Stimulated activated CD4-positive, alpha-beta T cell treated with anti-CD3 and anti-CD28 coated beads, Interleukin-4, amount 100 ng/mL, for 1 hour (primary cell): Measurements from ENCODE around the gene PC.
"Not testable (repeated sequence)": the region's sequence is repeated elsewhere in the genome, so short reads cannot be mapped to it uniquely, and the experiment has no call there.

ENCODE experiments used
- DNase-seq: peaks from one replicate; pipeline ENCODE4 v3.0.0-alpha.2; 2020

The PC gene, protein sequence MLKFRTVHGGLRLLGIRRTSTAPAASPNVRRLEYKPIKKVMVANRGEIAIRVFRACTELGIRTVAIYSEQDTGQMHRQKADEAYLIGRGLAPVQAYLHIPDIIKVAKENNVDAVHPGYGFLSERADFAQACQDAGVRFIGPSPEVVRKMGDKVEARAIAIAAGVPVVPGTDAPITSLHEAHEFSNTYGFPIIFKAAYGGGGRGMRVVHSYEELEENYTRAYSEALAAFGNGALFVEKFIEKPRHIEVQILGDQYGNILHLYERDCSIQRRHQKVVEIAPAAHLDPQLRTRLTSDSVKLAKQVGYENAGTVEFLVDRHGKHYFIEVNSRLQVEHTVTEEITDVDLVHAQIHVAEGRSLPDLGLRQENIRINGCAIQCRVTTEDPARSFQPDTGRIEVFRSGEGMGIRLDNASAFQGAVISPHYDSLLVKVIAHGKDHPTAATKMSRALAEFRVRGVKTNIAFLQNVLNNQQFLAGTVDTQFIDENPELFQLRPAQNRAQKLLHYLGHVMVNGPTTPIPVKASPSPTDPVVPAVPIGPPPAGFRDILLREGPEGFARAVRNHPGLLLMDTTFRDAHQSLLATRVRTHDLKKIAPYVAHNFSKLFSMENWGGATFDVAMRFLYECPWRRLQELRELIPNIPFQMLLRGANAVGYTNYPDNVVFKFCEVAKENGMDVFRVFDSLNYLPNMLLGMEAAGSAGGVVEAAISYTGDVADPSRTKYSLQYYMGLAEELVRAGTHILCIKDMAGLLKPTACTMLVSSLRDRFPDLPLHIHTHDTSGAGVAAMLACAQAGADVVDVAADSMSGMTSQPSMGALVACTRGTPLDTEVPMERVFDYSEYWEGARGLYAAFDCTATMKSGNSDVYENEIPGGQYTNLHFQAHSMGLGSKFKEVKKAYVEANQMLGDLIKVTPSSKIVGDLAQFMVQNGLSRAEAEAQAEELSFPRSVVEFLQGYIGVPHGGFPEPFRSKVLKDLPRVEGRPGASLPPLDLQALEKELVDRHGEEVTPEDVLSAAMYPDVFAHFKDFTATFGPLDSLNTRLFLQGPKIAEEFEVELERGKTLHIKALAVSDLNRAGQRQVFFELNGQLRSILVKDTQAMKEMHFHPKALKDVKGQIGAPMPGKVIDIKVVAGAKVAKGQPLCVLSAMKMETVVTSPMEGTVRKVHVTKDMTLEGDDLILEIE

DNA sequence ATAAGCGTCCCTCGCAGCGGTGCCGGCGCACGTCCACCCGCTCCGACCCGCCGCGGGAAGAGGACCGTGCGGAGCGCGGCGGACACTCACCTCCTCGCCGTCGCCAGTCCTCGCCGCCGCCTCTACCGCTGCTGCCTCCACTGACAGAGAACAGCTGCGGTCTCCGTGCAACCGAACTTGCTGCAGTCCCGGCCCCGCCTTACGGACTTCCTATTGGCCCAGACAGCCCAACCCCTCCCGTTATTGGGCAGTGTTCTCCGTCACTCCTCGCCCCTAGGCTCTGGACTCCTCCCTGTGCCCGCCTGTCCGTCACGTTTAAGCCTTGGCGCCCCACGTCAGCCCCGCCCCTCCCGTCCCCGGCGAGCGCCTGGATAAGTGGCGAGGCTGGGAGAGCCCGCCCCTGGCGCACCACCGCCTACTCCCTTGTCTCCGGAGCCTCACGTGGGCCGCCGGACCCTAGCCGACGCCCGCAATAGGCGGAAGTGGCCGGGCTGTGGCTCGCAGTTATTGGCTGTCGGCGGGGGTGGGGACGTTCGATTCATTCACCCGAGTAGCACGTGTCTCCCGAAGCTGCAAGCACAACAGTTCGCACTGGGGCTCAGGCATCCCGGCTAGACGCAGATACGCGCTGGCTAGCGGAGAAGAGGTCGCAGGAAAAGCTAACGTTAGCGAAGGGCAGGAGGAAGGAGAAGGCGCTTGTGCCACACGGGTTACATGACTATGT lies at the start of gene PC:
Gene PC, minus strand, starts transcription at position 152 of the 724 bp plus-strand sequence. CDS start 86,224 bp downstream, outside the sequence.
- peak; percentile 96 for DNase-seq

DNA sequence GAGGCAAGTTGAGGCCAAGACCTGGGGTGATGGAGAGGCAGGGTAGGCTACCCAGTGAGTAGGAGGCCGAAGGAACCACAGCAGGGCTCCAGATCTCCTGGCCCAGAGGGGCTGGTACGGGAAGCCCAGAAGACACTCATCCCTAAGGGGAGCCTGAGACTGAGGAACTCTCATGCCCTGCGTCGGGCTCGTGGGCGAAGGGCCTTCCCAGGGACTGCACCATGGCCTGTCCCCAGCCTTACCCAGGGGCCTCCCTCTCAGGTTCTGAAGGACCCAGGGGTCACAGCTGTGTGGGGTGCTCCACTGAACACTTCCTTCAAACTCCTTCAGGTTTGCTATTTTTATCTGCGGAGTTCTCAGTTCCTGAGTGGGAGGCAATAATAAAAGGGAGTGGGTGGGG lies 48.9 kb upstream of the PC start:
- DNase-seq: no peak

DNA sequence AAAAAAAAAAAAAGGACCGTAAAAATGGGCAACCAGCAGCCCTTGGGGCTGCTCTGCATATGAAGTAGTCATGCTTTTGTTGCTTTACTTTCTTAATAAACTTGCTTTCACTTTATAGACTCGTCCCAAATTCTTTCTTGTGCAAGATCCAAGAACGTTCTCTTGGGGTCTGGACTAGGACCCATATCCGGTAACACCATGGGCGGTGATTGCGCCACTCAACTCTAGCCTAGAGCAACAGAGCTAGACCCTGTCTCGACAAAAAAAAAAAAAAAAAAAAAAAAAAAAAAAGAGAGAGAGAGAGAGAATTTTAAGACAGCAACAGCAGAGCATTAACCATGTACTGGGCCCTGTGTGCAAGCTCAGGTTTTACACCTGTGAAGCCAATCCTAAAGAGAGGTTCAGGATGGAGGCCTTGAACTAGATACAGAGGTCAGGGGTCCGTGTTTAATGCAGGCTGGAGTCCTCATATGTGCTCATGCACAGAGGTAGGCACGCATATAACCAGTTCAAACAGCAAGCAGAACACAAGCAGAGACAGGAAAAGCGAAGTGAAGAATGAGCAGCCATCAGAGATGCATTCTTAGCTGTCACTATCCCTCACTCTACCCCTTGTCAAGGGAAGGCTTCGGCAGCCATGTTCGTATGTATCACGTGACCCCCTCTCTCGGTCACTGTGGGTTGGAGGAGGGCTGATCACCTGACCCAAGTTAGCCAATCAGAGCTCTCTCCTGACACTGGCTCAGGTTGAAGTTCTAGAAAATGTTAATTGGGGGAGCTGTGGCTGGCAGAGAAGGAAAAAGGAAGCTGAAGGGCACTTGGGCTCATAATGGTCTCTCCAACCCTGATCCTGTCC lies 48.1 kb upstream of the PC start:
- peak; percentile 24 for DNase-seq

DNA sequence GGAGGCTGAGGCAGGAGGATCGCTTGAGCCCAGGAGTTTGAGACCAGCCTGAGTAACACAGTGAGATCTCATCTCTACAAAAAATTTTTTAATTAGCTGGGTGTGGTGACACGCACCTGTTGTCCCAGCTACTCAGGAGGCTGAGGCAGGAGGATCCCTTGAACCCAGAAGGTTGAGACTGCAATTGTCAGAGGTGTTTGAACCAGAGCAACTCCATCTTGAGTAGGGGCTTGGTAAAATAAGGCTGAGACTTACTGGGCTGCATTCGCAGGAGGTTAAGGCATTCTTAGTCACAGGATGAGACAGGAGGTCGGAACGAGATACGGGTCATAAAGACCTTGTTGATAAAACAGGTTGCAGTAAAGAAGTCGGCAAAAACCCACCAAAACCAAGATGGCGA lies 47.0 kb upstream of the PC start:
- DNase-seq: not testable (repeated sequence)

DNA sequence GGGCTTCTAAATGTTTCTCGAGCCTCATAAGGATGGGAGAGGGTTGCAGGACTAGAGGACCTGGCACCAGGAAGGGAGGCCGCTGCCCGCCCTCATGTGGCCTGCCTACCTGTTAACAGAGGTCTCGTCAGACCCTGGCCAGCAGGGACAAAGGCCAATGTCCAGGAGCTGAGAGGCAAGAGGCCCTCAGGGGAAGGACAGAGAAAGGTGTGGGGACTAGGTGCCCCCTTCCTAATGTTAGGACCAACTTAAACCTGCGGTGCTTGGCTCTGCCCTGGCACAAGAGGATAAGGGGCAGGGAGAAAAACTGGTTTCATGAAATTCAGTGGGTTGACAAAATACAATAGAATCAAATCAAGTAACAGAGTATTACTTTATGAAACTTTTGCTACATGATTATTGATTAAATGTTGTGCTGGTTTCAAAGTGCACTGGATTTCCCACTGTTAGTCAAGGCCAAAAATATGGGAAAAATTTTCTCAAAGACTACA lies 44.8 kb upstream of the PC start:
- no peak for DNase-seq

DNA sequence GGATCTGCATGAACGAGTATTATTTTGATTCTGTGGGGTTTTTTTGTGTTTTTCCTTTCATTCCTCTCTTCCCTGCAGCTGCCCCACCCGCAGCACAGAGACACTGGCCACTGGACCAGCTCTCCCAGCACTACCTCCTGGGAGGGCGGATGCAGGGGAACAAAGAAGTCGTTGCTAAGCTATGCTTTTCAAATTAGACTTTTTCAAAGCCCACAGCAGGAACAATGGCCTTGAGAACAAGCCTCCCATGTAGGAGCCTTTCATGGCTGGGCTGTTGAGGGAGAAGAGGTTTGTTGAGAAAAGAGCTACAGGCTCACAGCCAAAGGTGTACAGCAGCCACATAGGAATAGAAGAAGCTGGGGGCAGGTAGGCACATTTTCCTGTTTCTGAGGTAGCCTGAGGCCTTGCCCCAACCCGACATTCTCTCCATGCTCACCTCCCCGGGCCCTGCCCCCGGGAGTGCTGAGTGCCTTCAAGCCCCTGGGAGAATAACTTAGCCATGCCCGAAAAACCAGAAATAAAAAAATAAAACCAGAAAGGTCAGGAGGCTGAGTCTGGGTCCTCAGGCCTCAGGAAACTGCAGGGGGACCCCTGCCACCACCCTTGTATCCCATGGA lies 44.2 kb upstream of the PC start:
- DNase-seq: no peak

DNA sequence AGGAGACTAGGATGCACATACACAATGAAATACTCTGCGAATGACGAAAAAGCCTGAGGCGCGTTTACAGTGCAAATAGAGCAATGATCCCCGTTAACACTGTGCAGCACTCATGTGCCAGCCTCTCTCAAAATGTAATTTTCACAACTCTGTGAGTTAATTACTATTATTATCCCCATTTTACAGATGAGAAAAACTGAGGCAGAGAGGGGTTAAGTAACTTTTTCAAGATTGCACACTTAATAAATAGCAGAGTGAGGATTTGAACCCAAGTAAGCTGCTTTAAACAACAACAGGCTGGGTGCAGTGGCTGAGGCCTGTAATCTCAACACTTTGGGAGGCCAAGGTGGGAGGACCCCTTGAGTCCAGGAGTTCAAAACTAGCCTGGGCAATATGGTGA lies 43.1 kb upstream of the PC start:
- no peak for DNase-seq

DNA sequence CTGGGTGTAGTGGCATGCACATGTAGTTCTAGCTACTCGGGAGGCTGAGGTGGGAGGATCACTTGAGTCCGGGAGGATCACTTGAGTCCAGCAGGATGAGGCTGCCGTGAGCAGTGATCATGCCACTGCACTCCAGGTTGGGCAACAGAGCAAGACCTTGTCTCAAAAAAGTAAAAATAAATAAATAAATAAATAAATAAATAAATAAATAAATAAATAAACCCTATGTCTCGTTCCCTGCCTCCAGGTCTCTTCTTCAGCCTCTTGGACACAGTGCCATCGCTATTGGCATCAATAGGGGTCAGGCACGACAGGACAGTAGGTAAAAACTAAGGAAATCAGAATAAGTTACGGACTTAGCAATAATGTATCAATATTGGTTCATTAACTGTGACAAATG lies 41.4 kb upstream of the PC start:
- no peak for DNase-seq

DNA sequence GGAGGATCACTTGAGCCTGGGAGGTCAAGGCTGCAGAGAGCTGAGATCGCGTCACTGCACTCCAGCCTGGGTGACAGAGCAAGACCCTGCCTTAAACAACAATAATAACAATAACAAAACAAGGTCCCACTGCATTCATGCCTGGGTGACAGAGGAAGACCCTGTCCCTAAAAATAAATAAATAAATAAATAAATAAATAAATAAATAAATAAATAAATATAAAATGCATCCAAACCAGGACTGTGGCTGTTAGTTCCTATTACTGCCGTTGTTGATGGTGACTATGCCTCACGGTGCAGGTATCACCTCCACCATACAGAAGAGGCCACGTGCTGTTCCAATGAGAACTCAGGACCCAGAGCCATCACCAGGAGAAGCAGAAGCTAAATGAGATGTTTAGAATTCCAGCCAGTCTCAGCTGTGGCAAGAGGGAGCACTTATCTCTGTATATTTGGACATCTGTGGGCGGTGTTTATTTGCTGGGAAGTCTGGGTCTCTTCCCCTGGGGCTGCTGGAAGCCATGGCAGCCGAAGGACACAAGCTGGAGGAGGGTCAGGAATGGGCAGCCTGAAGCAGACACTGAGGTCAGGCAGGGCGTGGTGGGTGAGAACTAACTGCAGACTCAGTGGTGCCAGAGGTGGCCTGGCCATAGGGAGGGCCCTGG lies 38.6 kb upstream of the PC start:
- DNase-seq: no peak

DNA sequence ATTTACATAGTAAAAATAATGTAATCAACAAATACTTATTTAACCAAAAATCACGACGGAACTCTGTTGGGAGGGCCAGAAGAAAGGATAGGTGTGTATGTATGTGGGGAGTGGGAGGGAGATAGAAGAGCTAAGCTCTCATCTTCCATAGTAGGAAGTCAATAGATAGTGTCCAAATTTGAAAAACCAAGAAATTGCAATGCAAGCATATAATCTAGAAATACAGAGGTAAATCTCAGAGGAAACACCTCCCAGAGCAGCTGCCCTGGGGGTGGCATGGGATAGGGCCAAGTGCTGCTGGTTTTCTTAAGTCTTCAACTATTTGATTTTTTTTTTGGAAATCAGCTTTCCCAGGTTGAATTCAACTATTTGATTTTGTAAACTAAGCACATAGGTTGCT lies 33.9 kb upstream of the PC start:
- no peak for DNase-seq

DNA sequence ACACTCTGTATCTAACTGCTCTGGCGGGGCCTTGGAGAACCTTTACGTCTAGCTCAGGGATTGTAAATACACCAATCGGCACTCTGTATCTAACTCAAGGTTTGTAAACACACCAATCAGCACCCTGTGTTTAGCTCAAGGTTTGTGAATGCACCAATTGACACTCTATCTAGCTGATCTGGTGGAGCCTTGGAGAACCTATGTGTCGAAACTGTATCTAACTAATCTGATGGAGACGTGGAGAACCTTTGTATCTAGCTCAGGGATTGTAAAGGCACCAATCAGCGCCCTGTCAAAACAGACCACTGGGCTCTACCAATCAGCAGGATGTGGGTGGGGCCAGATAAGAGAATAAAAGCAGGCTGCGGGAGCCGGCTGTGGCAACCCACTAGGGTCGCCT lies 31.2 kb upstream of the PC start:
- DNase-seq: not testable (repeated sequence)

DNA sequence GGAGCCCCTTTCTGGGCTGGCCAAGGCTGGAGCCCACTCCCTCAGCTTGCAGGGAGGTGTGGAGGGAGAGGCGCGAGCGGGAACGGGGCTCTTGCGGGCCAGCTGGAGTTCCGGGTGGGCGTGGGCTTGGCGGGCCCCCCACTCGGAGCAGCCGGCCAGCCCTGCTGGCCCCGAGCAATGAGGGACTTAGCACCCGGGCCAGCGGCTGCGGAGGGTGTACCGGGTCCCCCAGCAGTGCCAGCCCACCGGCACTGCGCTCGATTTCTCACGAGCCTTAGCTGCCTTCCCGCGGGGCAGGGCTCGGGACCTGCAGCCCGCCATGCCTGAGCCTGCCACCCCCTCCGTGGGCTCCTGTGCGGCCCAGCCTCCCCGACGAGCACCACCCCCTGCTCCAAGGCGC lies 30.6 kb upstream of the PC start:
- DNase-seq: not testable (repeated sequence)

DNA sequence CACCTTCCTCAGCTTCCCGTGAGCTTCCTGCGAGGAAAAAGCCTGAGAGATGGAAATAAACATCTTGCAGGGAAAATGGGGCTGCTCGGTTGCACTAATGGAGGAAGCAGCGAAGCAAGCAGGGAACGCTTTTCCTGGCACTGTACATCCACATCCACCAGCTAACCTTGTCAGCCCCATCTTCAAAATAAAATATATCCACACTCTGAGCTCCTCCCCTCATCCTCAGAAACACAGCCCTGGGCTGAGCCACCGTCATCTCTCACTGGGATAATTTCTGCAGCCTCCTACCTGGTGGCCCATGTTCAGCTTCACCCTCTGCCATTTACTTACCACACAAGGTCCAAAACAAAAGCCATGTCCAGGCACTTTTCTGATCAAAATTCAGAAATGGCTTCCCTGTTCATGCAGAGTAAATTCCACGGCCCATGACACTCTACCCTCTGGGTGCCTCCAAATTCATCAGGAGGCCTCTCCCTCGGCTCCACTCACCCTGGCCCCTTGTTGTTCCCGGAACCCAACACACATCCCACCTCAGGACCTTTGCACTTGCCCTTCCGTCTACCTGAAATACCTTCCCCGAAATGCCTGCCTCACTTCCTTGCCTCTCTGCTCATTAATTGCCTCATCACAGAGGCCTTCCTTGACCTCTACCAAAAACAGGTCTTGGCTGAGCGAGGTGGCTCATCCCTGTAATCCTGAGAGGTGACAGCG lies 29.9 kb upstream of the PC start:
- no peak for DNase-seq

DNA sequence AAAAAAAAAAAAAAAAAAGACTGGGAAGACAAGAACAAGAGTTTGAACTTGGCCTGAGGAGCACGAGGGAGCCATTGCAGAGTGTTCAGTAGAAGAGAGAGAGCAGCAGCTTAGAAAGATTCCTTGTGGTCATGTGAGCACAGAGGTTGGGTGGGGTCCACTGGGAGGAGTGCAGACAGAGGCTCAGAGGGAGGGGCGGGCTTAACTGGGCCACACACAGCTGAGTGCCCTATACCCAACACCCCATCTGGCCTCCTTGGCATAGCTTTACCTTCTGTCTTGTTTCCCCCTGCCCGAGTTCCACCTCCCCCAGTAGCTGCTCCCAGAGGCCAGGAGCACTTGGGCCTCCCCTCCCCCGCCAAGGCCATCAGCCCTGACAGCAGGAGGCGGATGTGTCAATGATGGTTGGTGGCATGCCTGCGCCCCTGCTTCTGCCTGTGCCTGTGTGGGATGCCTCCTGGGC lies 29.0 kb upstream of the PC start:
- no peak for DNase-seq

DNA sequence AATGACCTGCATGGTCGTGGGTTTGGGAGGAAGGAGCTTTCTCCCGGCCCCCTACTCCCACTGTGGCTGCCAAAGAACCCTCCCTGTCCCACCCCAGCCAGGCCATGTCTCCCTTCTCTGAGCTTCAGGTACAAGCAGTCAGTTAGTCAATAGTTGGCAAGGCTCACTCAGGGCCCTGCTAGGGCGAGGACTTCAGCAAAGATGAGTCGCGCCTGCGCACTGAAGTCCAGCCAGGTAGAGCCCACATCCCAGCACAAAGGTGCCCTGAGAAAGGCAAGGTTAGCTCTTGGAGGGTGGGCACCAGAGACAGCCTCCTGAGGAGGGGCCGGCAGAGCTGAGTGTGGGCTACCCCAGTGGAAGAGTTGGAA lies 28.0 kb upstream of the PC start:
- DNase-seq: no peak

DNA sequence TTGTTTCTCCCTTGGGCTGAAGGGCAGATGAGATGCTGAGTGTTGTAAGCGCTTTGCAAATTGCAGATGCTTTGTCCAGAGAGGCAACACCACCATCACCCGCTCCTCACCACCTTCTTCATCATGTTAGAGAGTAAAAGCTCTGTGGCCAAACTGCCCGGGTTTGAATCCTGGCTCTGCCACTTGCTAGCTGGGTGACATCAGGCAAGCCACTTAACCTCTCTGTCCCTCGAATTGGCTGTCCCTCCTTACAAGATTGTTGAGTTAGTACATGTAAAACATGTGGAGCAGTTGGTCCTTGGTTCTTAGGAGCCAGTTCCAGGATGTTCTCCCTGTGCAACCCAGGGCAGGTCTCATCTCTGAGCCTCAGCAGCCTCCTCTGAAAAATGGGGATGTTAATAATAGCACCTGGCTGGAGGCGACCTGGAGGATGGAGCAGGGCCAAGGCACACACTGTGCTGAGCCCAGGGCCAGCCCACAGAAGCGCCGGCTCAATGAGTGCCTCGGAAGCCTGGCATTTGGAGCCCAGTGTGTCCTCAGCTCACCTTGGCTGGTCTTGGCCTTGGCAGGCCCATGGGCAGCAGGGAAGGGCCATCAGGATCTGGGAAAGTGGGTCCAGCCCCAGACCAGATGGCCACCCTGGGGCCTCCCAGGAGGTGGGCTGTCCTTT lies 27.5 kb upstream of the PC start:
- DNase-seq: no peak

DNA sequence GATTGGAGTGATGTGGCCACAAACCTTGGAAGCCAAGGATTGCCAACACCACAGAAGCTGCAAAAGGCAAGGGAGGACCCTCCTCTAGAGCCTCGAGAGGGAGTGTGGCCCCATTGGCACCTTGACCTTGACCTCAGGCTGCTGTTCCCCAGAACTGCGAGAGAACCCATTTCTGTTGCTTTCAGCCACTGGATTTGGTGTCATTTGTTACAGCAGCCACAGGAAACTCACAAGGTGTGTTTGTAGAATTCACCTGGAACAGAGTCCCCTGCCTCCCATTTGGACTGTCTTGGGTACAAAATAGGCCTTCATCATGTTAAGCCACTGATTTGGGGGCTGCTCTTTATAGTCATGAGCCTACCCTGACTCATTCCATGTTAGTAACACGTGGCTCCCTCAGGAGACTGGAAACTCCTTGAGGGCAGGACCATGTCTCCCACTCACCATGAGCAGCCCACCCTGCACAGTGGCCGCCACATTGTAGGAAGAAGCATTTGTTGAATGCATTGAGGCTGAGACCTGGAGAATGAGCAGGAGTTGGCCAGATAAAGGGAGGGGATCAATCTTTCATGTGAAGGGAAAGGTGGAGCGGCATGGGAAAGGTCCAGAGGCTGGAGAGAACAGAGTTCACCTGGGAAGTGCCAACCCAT lies 25.2 kb upstream of the PC start:
- DNase-seq: no peak

DNA sequence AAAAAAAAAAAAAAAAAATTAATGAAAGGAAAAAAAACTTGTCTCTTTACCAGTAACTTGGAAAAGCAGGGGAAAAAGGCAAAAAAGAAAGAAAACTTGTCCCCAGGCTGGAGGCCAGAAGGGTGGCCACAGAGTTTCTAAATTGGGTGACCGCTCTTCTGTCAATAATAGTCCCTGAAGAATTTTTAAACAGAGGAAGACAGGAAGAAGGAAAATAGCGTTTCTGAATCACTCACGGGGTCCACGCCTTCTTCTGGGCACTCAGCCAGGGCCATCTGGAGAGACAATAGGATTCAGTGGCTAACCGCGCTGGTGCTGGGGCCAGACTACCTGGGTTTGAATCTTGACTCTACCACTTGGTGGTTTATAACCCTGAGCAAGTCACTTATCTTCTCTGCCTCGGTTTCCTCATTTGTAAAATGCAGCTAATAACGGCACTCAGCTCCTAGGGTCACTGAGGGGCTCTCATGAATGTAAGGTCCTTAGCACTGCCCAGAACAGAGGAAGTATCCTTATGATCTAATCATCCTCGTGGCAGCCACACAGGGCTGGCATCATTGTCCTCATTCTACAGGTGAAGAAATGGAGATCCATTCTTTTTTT lies 23.9 kb upstream of the PC start:
- peak; percentile 11 for DNase-seq
